HEK293 (cell line): ENCODE results near the gene DDIT3.

Experiments used
- CTCF ChIA-PET: fragments of 350-600 bp; formaldehyde crosslinking; extraction: SDS; loops from one replicate; lab custom pipeline; 2021; ENCODE audit warnings: antibody characterized with exemption; lab: Yijun Ruan, JAX
- POLR2A ChIA-PET: fragments of 300-600 bp; formaldehyde crosslinking; extraction: SDS; loops from one replicate; lab custom pipeline; 2020; ENCODE audit warnings: antibody characterized with exemption, inconsistent platforms; lab: Yijun Ruan, JAX
- H3K27ac ChIP-seq: fragments of 200-500 bp; sonication (Bioruptor generic); 2 replicates; pipeline ENCODE4 v1.5.1; 2014; ENCODE audit warnings: low read depth, low read length, control low read depth, inconsistent platforms; ENCODE audit errors: extremely low read depth
- H3K36me3 ChIP-seq, 2 experiments: fragments of 200-500 bp in 1 of 2; sonication (Bioruptor generic) in 1 of 2; 1 replicate in 1 of 2; 2 replicates in 1 of 2; pipeline ENCODE4 v1.5.1; 2014 to 2017; ENCODE audit warnings: inconsistent platforms in 2 of 2, low read length in 2 of 2; ENCODE audit not compliant: control insufficient read depth in 2 of 2, insufficient read depth in 1 of 2
- H3K4me1 ChIP-seq: fragments of 200-500 bp; sonication (Bioruptor generic); 2 replicates; pipeline ENCODE4 v1.5.1; 2014; ENCODE audit warnings: mild to moderate bottlenecking, low read length, inconsistent platforms; ENCODE audit not compliant: control insufficient read depth, insufficient read depth
- H3K4me3 ChIP-seq: 2 replicates; pipeline ENCODE4 v1.5.1; 2011; ENCODE audit warnings: low read depth, mild to moderate bottlenecking, control low read depth, low read length, moderate library complexity
- H3K9me3 ChIP-seq: fragments of 200-500 bp; sonication (Bioruptor generic); 2 replicates; pipeline ENCODE4 v1.5.1; 2014; ENCODE audit warnings: low read depth, low read length, inconsistent platforms; ENCODE audit not compliant: control insufficient read depth, insufficient read depth
- IKZF3 ChIP-seq: fragments of 450-650 bp; IDR thresholded peaks from 2 replicates; pipeline ENCODE4 v1.5.0; 2018; ENCODE audit warnings: missing biosample characterization, mild to moderate bottlenecking, missing genetic modification characterization, moderate library complexity
- YY1 ChIP-seq: fragments of 450-650 bp; formaldehyde crosslinking; IDR thresholded peaks from 2 replicates; pipeline ENCODE4 v1.5.1; 2018; ENCODE audit warnings: missing biosample characterization, missing genetic modification characterization
- ZBTB1 ChIP-seq: fragments of 450-650 bp; formaldehyde crosslinking; IDR thresholded peaks from 2 replicates; pipeline ENCODE4 v1.5.1; 2016; ENCODE audit warnings: missing biosample characterization, missing genetic modification characterization
- ZNF16 ChIP-seq: fragments of 450-650 bp; formaldehyde crosslinking; IDR thresholded peaks from 2 replicates; pipeline ENCODE4 v1.5.1; 2016; ENCODE audit warnings: low read depth, missing biosample characterization, missing genetic modification characterization
- ZNF211 ChIP-seq: fragments of 450-650 bp; formaldehyde crosslinking; IDR thresholded peaks from 2 replicates; pipeline ENCODE4 v1.5.1; 2016; ENCODE audit warnings: low read depth, missing biosample characterization, missing genetic modification characterization
- ZNF214 ChIP-seq: fragments of 450-650 bp; formaldehyde crosslinking; IDR thresholded peaks from 2 replicates; pipeline ENCODE4 v1.5.1; 2017; ENCODE audit warnings: missing biosample characterization, mild to moderate bottlenecking, missing genetic modification characterization, borderline replicate concordance
- ZNF221 ChIP-seq: fragments of 450-650 bp; formaldehyde crosslinking; IDR thresholded peaks from 2 replicates; pipeline ENCODE4 v1.5.1; 2017; ENCODE audit warnings: missing biosample characterization, missing genetic modification characterization, borderline replicate concordance
- ZNF248 ChIP-seq: fragments of 450-650 bp; formaldehyde crosslinking; IDR thresholded peaks from 2 replicates; pipeline ENCODE4 v1.5.1; 2017; ENCODE audit warnings: missing biosample characterization, missing genetic modification characterization
- ZNF394 ChIP-seq: fragments of 450-650 bp; formaldehyde crosslinking; IDR thresholded peaks from 2 replicates; pipeline ENCODE4 v1.5.1; 2016; ENCODE audit warnings: missing biosample characterization, missing genetic modification characterization, mild to moderate bottlenecking, moderate library complexity, borderline replicate concordance
- ZNF514 ChIP-seq: fragments of 450-650 bp; formaldehyde crosslinking; IDR thresholded peaks from 2 replicates; pipeline ENCODE4 v1.5.1; 2016; ENCODE audit warnings: missing biosample characterization, missing genetic modification characterization
- ZNF560 ChIP-seq: fragments of 450-650 bp; formaldehyde crosslinking; IDR thresholded peaks from 2 replicates; pipeline ENCODE4 v1.5.1; 2017; ENCODE audit warnings: missing biosample characterization, missing genetic modification characterization, borderline replicate concordance
- ZNF664 ChIP-seq: fragments of 450-650 bp; formaldehyde crosslinking; IDR thresholded peaks from 2 replicates; pipeline ENCODE4 v1.5.1; 2016; ENCODE audit warnings: missing biosample characterization, missing genetic modification characterization
- ZNF677 ChIP-seq: fragments of 450-650 bp; IDR thresholded peaks from 2 replicates; pipeline ENCODE4 v1.5.0; 2018; ENCODE audit warnings: missing biosample characterization, mild to moderate bottlenecking, missing genetic modification characterization, moderate library complexity
- TF ChIP-seq, protein P1 (sequence below): fragments of 450-650 bp; formaldehyde crosslinking; IDR thresholded peaks from 2 replicates; pipeline ENCODE4 v1.5.1; 2016; ENCODE audit warnings: missing biosample characterization, missing genetic modification characterization, borderline replicate concordance
- TF ChIP-seq, protein P2 (sequence below): fragments of 450-650 bp; formaldehyde crosslinking; IDR thresholded peaks from 2 replicates; pipeline ENCODE4 v1.5.1; 2016; ENCODE audit warnings: missing biosample characterization, missing genetic modification characterization
- TF ChIP-seq, protein P3 (sequence below): fragments of 450-650 bp; formaldehyde crosslinking; IDR thresholded peaks from 2 replicates; pipeline ENCODE4 v1.5.1; 2016; ENCODE audit warnings: missing biosample characterization, missing genetic modification characterization
- TF ChIP-seq, protein P4 (sequence below): fragments of 450-650 bp; formaldehyde crosslinking; IDR thresholded peaks from 2 replicates; pipeline ENCODE4 v1.5.1; 2017; ENCODE audit warnings: missing biosample characterization, missing genetic modification characterization

Gene DDIT3

DNA sequence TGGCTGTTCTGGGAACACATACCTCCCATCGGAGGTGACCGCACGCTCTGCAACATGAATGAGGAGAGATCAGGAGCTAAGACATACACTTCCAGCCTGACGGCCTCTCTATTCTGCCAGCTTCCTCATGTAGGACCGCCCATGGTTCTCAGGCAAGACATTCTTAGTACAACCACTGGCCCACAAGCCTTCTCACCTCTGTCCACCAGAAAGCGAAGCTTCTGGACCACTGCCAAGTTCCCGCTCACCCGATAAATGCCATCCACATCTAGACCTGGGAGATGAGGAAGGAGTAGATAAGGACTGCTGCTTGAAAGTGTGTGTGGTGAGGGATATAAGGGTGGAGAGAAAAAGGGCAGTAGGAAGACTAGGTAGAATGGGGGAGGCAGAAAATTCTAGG, 45.9 kb downstream of the DDIT3 start:
- ChIA-PET CTCF (interaction anchor here (0.9 to 2.4 kb wide), 5 partner anchors 9 to 21 kb away, joined by 5 to 19 read pairs (median 5); partner anchors contain the start of genes GLI1 and INHBE), POLR2A (no interaction called here)
- Histone ChIP-seq H3K4me3 (no peak overlapping the region), H3K9me3 (no peaks in the 10 kb centered on the region), H3K36me3 (no peaks in the 10 kb centered on the region), H3K4me1 (no peaks in the 10 kb centered on the region), H3K27ac (no peak overlapping the region)
- TF ChIP-seq ZNF560 (no peak), ZBTB1 (tag by site-specific recombination) (no peak)
- TF ChIP-seq, protein P1, sequence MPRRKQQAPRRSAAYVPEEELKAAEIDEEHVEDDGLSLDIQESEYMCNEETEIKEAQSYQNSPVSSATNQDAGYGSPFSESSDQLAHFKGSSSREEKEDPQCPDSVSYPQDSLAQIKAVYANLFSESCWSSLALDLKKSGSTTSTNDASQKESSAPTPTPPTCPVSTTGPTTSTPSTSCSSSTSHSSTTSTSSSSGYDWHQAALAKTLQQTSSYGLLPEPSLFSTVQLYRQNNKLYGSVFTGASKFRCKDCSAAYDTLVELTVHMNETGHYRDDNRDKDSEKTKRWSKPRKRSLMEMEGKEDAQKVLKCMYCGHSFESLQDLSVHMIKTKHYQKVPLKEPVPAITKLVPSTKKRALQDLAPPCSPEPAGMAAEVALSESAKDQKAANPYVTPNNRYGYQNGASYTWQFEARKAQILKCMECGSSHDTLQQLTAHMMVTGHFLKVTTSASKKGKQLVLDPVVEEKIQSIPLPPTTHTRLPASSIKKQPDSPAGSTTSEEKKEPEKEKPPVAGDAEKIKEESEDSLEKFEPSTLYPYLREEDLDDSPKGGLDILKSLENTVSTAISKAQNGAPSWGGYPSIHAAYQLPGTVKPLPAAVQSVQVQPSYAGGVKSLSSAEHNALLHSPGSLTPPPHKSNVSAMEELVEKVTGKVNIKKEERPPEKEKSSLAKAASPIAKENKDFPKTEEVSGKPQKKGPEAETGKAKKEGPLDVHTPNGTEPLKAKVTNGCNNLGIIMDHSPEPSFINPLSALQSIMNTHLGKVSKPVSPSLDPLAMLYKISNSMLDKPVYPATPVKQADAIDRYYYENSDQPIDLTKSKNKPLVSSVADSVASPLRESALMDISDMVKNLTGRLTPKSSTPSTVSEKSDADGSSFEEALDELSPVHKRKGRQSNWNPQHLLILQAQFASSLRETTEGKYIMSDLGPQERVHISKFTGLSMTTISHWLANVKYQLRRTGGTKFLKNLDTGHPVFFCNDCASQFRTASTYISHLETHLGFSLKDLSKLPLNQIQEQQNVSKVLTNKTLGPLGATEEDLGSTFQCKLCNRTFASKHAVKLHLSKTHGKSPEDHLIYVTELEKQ (tag by site-specific recombination) = no peak
- TF ChIP-seq, protein P2, sequence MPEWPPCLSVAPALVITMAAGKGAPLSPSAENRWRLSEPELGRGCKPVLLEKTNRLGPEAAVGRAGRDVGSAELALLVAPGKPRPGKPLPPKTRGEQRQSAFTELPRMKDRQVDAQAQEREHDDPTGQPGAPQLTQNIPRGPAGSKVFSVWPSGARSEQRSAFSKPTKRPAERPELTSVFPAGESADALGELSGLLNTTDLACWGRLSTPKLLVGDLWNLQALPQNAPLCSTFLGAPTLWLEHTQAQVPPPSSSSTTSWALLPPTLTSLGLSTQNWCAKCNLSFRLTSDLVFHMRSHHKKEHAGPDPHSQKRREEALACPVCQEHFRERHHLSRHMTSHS (tag by site-specific recombination) = no peak

DNA sequence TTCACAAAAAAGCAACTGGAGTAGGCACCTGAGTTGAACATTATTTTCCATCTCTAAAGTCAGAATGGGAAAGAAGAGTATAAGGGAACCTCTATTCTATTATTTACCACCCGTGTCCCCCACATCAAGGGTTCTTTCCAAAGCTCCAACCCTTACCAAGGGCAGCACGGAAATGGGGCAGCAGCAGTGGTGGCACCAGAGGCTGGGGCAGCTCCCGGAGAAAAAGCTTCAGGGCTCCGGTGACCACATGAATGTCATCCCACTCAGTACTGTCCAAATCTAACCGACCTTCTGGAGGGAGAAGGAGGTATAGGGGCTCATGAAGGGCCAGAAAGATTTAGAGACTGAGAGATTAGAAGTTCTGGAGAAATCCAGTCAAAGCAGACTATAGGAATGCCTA, 46.4 kb downstream of the DDIT3 start:
- H3K9me3 ChIP-seq = no peaks in the 10 kb centered on the region
- H3K36me3 ChIP-seq = no peaks in the 10 kb centered on the region
- H3K4me3 ChIP-seq = no peak overlapping the region
- H3K4me1 ChIP-seq = no peaks in the 10 kb centered on the region
- CTCF ChIA-PET = interaction anchor here (0.6 to 2.4 kb wide), 5 partner anchors 12 to 261 kb away, joined by 3 to 19 read pairs (median 5); partner anchors contain the start of gene GLI1
- TF ChIP-seq ZNF214 (no peak), ZNF514 (tag by site-specific recombination) (no peak), ZNF248 (tag by site-specific recombination) (no peak), ZNF664 (tag by site-specific recombination) (no peak), ZNF677 (no peak), ZNF16 (tag by site-specific recombination) (no peak), ZNF211 (tag by site-specific recombination) (no peak), ZNF394 (tag by site-specific recombination) (no peak), ZNF221 (tag by site-specific recombination) (no peak), IKZF3 (tag by site-specific recombination) (no peak), YY1 (tag by site-specific recombination) (no peak)
- TF ChIP-seq, protein P3, sequence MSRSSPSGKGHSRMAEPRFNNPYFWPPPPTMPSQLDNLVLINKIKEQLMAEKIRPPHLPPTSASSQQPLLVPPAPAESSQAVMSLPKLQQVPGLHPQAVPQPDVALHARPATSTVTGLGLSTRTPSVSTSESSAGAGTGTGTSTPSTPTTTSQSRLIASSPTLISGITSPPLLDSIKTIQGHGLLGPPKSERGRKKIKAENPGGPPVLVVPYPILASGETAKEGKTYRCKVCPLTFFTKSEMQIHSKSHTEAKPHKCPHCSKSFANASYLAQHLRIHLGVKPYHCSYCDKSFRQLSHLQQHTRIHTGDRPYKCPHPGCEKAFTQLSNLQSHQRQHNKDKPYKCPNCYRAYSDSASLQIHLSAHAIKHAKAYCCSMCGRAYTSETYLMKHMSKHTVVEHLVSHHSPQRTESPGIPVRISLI (tag by site-specific recombination) = no peak
- TF ChIP-seq, protein P4, sequence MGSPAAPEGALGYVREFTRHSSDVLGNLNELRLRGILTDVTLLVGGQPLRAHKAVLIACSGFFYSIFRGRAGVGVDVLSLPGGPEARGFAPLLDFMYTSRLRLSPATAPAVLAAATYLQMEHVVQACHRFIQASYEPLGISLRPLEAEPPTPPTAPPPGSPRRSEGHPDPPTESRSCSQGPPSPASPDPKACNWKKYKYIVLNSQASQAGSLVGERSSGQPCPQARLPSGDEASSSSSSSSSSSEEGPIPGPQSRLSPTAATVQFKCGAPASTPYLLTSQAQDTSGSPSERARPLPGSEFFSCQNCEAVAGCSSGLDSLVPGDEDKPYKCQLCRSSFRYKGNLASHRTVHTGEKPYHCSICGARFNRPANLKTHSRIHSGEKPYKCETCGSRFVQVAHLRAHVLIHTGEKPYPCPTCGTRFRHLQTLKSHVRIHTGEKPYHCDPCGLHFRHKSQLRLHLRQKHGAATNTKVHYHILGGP (tag by site-specific recombination) = no peak
- POLR2A ChIA-PET = no interaction called here
- no peak overlapping the region for H3K27ac ChIP-seq
